ENCODE data around the gene UBA3.

UBA3 gene

DNA sequence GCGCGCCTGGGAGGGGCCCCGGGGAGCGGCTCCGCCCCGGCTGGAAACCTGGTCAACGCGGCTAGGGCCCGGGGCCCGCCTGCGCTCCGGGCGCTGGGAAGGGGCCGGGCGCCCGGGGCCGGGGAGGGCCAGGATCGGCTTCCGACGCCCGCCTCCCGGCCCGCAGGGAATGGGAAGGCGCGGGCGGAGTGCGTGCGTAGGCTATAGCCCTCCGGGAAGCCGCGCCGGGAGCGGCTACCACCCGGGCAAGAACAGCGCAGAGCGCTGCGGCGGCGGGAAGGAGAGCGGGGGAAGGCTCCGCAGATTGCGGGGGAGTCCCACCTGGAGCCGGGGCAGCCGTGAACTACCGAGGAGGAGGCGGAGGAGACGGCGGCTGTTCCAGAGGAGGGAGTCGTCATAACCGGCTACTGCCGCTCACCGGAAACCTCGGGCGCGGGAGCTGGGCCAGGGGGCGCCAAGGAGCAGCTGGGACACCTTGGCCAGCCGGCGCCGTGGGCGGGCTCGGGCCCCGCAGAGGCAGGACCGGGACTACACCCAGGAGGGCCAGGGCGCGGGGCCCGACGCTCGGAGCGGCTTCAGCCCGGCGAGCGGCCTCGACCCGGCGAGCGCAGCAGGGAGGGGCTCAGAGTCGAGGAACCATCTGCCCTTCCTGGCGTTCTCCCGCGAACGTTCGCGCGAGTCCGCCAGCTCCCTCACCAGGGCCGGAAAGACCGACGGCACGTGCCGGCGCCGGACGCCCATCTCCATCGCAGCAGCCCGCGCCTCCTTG, 66.7 kb downstream of the UBA3 start, which contains the start of gene EOGT:
Gene EOGT, minus strand, starts transcription at position 432 of the 769 bp plus-strand sequence. CDS start 3,838 bp downstream, outside the sequence.
- ATAC-seq: peak; percentile 91
- no peaks in the 10 kb centered on the region for H3K27me3 Mint-ChIP-seq
- H3K36me3 Mint-ChIP-seq: peaks cover 12% of the 10 kb centered on the region
- H3K9me3 Mint-ChIP-seq: no peaks in the 10 kb centered on the region
- H3K4me1 Mint-ChIP-seq: peaks cover 5% of the 10 kb centered on the region
- peak within 1 kb of the TSS; percentile 88 for H3K4me3 Mint-ChIP-seq
- H3K27ac Mint-ChIP-seq: peak within 1 kb of the TSS; percentile 69

- Mint-ChIP-seq H3K4me3 (peak overlapping the region; percentile 80), H3K9me3 (no peaks in the 10 kb centered on the region), H3K27ac (peak overlapping the region; percentile 69), H3K4me1 (peaks cover 5% of the 10 kb centered on the region), H3K36me3 (peaks cover 16% of the 10 kb centered on the region), H3K27me3 (no peaks in the 10 kb centered on the region)
- ATAC-seq: no peak
Measured at GRCh38 chr3:69012800-69013252, 67.3 kb downstream of the UBA3 start.

- ATAC-seq: no peak
- H3K27ac Mint-ChIP-seq: peak overlapping the region; percentile 69
- H3K9me3 Mint-ChIP-seq: no peaks in the 10 kb centered on the region
- peaks cover 5% of the 10 kb centered on the region for H3K4me1 Mint-ChIP-seq
- H3K27me3 Mint-ChIP-seq: no peaks in the 10 kb centered on the region
- H3K36me3 Mint-ChIP-seq: peaks cover 11% of the 10 kb centered on the region
- peak overlapping the region; percentile 80 for H3K4me3 Mint-ChIP-seq
Measured at GRCh38 chr3:69012100-69012799, 67.9 kb downstream of the UBA3 start.

GRCh38 chr3:69011096-69011730, 69.0 kb downstream of the UBA3 start:
- H3K27ac Mint-ChIP-seq: no peak overlapping the region
- H3K9me3 Mint-ChIP-seq: no peaks in the 10 kb centered on the region
- H3K4me3 Mint-ChIP-seq: no peak overlapping the region
- peaks cover 13% of the 10 kb centered on the region for H3K36me3 Mint-ChIP-seq
- H3K4me1 Mint-ChIP-seq: peaks cover 5% of the 10 kb centered on the region
- ATAC-seq: no peak
- no peaks in the 10 kb centered on the region for H3K27me3 Mint-ChIP-seq

DNA sequence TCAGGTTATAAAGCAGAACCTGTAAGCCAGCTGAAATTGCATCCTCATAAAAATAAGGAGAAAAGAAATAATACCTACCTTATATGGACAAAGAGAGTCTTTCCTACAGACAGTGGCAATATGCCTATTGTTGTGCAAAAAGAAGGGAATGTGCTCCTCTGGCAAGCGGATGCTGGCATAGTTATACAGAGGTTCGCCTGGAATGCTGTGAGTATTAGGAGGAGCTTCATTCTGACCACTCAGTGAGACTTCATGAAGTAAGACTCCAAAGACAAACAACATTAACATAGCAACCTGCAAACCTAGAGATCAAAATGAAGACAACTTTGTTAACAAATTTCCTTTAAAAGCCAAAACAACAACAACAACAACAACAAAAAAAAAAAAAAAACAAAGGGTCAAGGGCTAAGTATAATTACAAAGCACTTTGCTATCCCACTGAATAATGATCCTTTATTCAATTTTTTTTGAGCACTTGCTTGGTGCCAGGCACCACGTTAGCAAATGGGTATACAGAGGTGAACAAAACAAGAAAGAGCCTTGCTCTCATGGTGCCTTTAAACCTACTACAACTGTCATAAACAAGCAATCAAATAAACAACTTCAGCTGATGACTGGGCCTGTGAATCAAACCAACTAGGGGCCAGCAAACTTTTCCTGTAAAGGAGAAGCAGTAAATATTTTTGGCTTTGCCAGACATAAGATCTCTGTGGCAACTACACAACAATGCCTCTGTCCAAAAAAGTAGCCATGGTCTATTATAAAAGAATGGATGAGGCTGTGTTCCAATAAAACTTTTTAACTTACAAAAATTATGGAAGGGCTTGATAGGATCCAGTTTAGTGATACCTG, 70.4 kb downstream of the UBA3 start:
- no peaks in the 10 kb centered on the region for H3K27me3 Mint-ChIP-seq
- ATAC-seq: no peak
- peaks cover 5% of the 10 kb centered on the region for H3K4me1 Mint-ChIP-seq
- no peak overlapping the region for H3K27ac Mint-ChIP-seq
- no peak overlapping the region for H3K4me3 Mint-ChIP-seq
- peaks cover 27% of the 10 kb centered on the region for H3K36me3 Mint-ChIP-seq
- H3K9me3 Mint-ChIP-seq: no peaks in the 10 kb centered on the region

DNA sequence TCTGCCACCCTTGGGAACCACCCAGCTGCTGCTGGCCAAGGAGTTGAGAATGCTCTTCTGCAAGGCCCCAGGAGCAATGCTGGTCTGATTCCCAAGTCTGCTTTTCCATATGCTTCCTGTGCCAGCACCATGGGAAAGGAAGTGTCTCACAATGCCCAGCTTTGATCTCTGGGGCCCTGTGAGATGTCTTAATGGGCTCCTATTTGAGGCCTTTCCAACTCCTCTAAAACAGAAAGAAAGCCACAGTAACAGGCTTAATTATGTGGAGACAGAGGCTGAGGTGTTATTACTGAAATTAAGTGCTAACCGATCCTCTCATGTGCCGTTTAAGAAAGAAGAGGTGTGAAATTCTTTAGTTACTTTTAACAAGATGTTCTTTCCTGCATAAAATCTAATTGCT, 71.2 kb downstream of the UBA3 start:
- Mint-ChIP-seq H3K27me3 (no peaks in the 10 kb centered on the region), H3K4me1 (no peaks in the 10 kb centered on the region), H3K9me3 (no peaks in the 10 kb centered on the region), H3K27ac (no peak overlapping the region), H3K36me3 (peaks cover 30% of the 10 kb centered on the region), H3K4me3 (no peak overlapping the region)
- no peak for ATAC-seq

DNA sequence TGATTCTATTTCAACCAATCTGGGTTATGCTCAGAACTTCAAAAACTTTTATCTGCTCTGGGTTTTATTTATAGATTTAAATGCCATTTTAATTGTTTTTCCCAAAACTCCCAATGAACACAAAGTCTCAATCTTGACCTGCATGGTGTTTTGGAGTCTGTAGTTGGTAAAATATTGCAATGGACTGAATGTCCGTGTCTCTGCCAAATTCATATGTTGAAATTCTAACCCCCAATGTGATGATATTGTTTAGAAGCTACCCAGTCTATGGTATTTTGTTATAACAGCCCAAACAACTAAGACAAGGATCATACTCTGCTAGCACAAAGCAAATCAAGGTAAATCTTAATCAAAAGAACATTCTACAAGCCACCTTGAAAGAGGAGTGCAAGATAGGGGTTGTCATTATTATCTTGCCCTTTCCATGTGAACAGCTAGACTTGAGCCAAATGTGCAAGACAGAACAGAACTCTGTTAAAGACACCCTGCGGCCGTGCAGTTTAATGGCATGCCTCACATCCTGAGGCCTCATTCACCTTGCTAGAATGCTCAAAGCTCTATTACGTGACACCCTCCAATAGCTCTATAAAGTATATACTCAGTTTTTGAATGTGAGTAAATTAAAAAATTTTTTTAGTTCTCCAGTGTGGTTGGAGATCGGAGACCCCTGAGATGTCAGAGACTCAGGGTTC, 74.2 kb downstream of the UBA3 start:
- peaks cover 56% of the 10 kb centered on the region for H3K36me3 Mint-ChIP-seq
- H3K4me3 Mint-ChIP-seq: no peak overlapping the region
- no peaks in the 10 kb centered on the region for H3K9me3 Mint-ChIP-seq
- H3K27ac Mint-ChIP-seq: no peak overlapping the region
- H3K27me3 Mint-ChIP-seq: no peaks in the 10 kb centered on the region
- no peak for ATAC-seq
- no peaks in the 10 kb centered on the region for H3K4me1 Mint-ChIP-seq

GRCh38 chr3:69005071-69005790, 74.9 kb downstream of the UBA3 start:
- ATAC-seq: no peak
- Mint-ChIP-seq H3K9me3 (no peaks in the 10 kb centered on the region), H3K27ac (no peak overlapping the region), H3K4me3 (no peak overlapping the region), H3K27me3 (no peaks in the 10 kb centered on the region), H3K36me3 (peaks cover 58% of the 10 kb centered on the region), H3K4me1 (no peaks in the 10 kb centered on the region)
